Ovary (tissue), 1 donor: Measurements from ENCODE around the gene NSUN6.

Experiments
- EP300 ChIP-seq: sonication (generic); formaldehyde crosslinking; IDR thresholded peaks from one replicate; pipeline ENCODE4 v1.6.1; 2017; ENCODE audit warnings: antibody characterized with exemption
- POLR2A ChIP-seq: fragments of 450-650 bp; IDR thresholded peaks from one replicate; pipeline ENCODE4 v1.6.1; 2017; ENCODE audit warnings: antibody characterized with exemption, mild to moderate bottlenecking, moderate library complexity

GRCh38 chr10:18675086-18675801 is 23.9 kb upstream of the NSUN6 start:
- no peak for TF ChIP-seq POLR2A
- TF ChIP-seq EP300: no peak
